Spleen (tissue), 7 donors: ENCODE data around the gene RTF1.

Source experiments
- POLR2A ChIP-seq, 3 donors: fragments of 450-650 bp; IDR thresholded peaks; one replicate each; pipeline ENCODE4 v1.5.1; 2017; ENCODE audit warnings: antibody characterized with exemption in 3 of 3, mild to moderate bottlenecking in 1 of 3
- POLR2AphosphoS5 ChIP-seq, 3 donors: sonication (generic); formaldehyde crosslinking; IDR thresholded peaks; one replicate each; pipeline ENCODE4 v1.5.1; 2017; ENCODE audit warnings: antibody characterized with exemption in 3 of 3
- TF ChIP-seq, protein P1 (sequence below), 11 experiments: fragments of 200-600 bp in 7 of 11; fragments of 450-650 bp in 4 of 11; sonication (generic) in 4 of 11; IDR thresholded peaks in 8 of 11; conservative IDR thresholded peaks in 3 of 11; 1 replicate in 7 of 11; 2 replicates in 4 of 11; pipeline versions ENCODE4 v1.4.0 to v1.8.0; 2016 to 2021; ENCODE audit warnings: antibody characterized with exemption in 11 of 11, inconsistent platforms in 4 of 11, mild to moderate bottlenecking in 1 of 11
- donor health status: DM: no; HTN: no; CAD: no; lungs with moderate emphysema.
- donor health status: DM: no; HTN: no; CAD: no.
- donor health status: DM: no; HTN: no; CAD: no.

DNA sequence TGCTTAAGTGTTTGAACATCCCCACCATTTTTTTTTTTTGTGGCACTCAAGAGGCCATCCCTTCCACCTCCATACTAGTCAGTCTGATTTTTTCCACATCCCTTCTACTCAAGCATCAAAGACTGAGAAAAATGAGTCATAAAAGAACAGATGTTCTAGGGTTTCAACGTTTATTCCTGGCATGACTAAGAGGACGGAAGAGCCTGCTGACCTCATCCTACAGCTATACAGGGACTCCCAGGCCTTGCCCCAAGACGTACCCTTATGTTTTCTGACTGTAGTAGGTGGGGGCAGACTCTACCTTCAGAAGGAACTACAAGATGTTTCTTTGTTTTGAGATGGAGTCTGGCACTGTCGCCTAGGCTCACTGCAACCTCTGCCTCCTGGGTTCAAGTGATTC lies 73.5 kb downstream of the RTF1 start:
- TF ChIP-seq, protein P1, sequence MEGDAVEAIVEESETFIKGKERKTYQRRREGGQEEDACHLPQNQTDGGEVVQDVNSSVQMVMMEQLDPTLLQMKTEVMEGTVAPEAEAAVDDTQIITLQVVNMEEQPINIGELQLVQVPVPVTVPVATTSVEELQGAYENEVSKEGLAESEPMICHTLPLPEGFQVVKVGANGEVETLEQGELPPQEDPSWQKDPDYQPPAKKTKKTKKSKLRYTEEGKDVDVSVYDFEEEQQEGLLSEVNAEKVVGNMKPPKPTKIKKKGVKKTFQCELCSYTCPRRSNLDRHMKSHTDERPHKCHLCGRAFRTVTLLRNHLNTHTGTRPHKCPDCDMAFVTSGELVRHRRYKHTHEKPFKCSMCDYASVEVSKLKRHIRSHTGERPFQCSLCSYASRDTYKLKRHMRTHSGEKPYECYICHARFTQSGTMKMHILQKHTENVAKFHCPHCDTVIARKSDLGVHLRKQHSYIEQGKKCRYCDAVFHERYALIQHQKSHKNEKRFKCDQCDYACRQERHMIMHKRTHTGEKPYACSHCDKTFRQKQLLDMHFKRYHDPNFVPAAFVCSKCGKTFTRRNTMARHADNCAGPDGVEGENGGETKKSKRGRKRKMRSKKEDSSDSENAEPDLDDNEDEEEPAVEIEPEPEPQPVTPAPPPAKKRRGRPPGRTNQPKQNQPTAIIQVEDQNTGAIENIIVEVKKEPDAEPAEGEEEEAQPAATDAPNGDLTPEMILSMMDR (IDR thresholded peaks at IDR 0.05 in 8 of 11, conservative IDR thresholded peaks at IDR 0.05 in 3 of 11): no peak
- no peak for TF ChIP-seq POLR2A (IDR thresholded peaks at IDR 0.05)
- no peak for TF ChIP-seq POLR2AphosphoS5 (IDR thresholded peaks at IDR 0.05)
